ENCODE measurements around the gene PLAC1. TPM values are rescaled to one million over a fixed set of nuclear protein-coding genes. Genes with fewer than 3 reads are reported as not detected.

Gene PLAC1
- total RNA-seq, 1 donor, result 0.09 TPM

GRCh38 chrX:134525086-134525792, 133.0 kb downstream of the PLAC1 start:
- no peak for TF ChIP-seq CTCF (IDR thresholded peaks at IDR 0.05; ENCODE audit: insufficient read depth, low read length)
- H3K4me3 ChIP-seq (ENCODE audit: low read depth, low read length), result no peak overlapping the region
- DNase-seq (ENCODE audit: low read depth), result no peak

GRCh38 chrX:134524181-134524580, 134.1 kb downstream of the PLAC1 start:
- no peak overlapping the region for H3K4me3 ChIP-seq (ENCODE audit: low read depth, low read length)
- no peak for DNase-seq (ENCODE audit: low read depth)
- no peak for TF ChIP-seq CTCF (IDR thresholded peaks at IDR 0.05; ENCODE audit: insufficient read depth, low read length)

- TF ChIP-seq CTCF (IDR thresholded peaks at IDR 0.05; ENCODE audit: insufficient read depth, low read length), result peak; percentile 76
- DNase-seq (ENCODE audit: low read depth), result peak; percentile 77
- no peak overlapping the region for H3K4me3 ChIP-seq (ENCODE audit: low read depth, low read length)
Observed at GRCh38 chrX:134520860-134521390, 137.3 kb downstream of the PLAC1 start.

Small RNA genes within 50 kb of the gene (small RNA-seq; reads per million reads assigned to genes)
- gene AC004383.1 (not detected), gene MIR450A1 (11.4 reads per million, percentile 94 among the genes with 10 or more reads in this experiment), gene MIR450A2 (15.9 reads per million, percentile 95 among the genes with 10 or more reads in this experiment), gene MIR450B (0.57 reads per million), gene MIR503 (282 reads per million, percentile 98 among the genes with 10 or more reads in this experiment), gene MIR542 (13.8 reads per million, percentile 94 among the genes with 10 or more reads in this experiment)

Other genes starting within 250 kb of the PLAC1 start
- 10.0 and 20.2 TPM in 2 replicates for gene HPRT1, start 198.3 kb downstream of the PLAC1 start, total RNA-seq (ENCODE audit: low replicate concordance)
- gene PABIR2, start 138.7 kb upstream of the PLAC1 start, total RNA-seq (ENCODE audit: low replicate concordance), result 6.0 and 10.2 TPM in 2 replicates

Measured in fibroblast of the aortic adventitia (primary cell).